ENCODE results near the gene RPP25L. TPM values are rescaled to one million over a fixed set of nuclear protein-coding genes. Genes with fewer than 3 reads are reported as not detected.

Gene RPP25L
- total and polyA plus RNA-seq, 2 of the 4 experiments (the other 2 are of a cell fraction), result 20.4 to 26.3 TPM

DNA sequence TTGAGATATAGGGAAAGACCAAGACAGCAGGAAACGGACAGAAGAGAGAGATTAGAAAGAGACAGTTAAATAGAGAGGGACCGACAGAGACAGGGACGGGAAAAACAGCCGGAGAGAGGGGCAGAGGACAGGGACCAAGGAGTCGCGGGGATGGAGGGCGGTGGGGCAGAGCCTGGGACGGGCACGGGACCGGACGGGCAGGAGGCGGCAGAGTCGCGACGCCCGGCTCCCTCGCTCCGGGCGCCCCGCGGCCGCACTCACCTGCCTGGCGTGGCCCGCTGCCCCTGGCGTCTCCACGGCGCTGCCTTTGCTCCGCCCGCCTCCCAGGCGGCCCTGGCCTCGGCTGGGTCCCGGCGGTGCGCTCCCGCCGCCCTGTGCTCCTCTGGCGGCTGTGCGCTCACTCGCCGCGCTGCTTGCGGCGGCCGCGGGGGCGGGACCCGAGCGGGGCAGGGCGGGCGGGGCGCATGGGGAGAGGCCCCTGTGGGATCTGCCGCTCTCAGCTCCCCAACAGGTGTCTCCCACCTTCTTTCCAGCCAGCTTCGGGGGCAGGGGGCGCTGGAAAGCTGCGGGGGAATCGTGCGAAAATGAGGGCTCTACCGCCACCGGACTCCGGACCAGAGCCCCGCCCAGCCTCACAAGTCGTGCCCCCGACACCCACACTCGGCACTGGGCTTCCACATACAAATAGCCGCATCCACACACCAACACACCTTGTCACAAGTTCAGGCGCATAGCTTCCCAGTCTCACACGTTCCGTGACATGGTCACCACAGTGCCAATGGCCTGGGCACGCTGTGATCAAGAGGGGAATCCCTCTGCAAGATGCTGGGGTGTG lies 17.0 kb upstream of the RPP25L start, which contains the start of gene ARID3C:
TSS of gene ARID3C (minus strand) at position 411 of the 835 bp plus-strand sequence. CDS start 1,052 bp downstream, outside the sequence.
- H4K91ac ChIP-seq (ENCODE audit: insufficient read depth, low read depth, low read length), result no peak within 1 kb of the TSS
- POLR2A ChIA-PET (ENCODE audit: unreplicated experiment), result interaction anchor here (0.7 kb wide), 1 partner anchor 9 kb away, joined by 3 read pairs; no protein-coding TSS in a partner anchor
- H2AFZ ChIP-seq (replicated peaks; ENCODE audit: low read length, poor library complexity), result peak within 1 kb of the TSS; percentile 77
- no peak within 1 kb of the TSS for H3K56ac ChIP-seq (ENCODE audit: extremely low read depth, insufficient read depth, low read length)
- no peak for DNase-seq
- H3K4me1 ChIP-seq (ENCODE audit: control insufficient read depth, insufficient read depth, low read length), result 0 out of 2 replicates have a peak, but pooled peaks cover 2% of the 10 kb centered on the region
- H3K4ac ChIP-seq (ENCODE audit: low read depth, low read length), result no peak within 1 kb of the TSS
- dilution Hi-C loops (cut with HindIII; ENCODE audit: low sequenced_read_pairs, unreplicated experiment) (no loop called here), in situ Hi-C loops (cut with MboI; ENCODE audit: low sequenced_read_pairs) (no loop called here), intact Hi-C loops (cut with micrococcal nuclease) (no loop called here)
- CTCF ChIA-PET, result no interaction called here
- H4K5ac ChIP-seq (ENCODE audit: low read depth, low read length), result no peak within 1 kb of the TSS
- H3K36me3 ChIP-seq (ENCODE audit: control insufficient read depth, insufficient read depth, low read length), result no peaks in the 10 kb centered on the region
- H3K23ac ChIP-seq (ENCODE audit: low read depth, low read length), result peak within 1 kb of the TSS; percentile 71
- H3K79me1 ChIP-seq (ENCODE audit: low read depth in 1 of 2, low read length in 2 of 2), result peaks cover 0 to 3% of the 10 kb centered on the region in 2 experiments; a peak in 1 of 4 replicates
- no peak within 1 kb of the TSS for H2AK5ac ChIP-seq (ENCODE audit: low read depth, low read length)
- H2BK15ac ChIP-seq (ENCODE audit: low read depth, low read length), result no peak within 1 kb of the TSS
- H4K20me1 ChIP-seq (ENCODE audit: insufficient read depth, low read length), result peaks cover 4% of the 10 kb centered on the region; the same call in 1 of the 2 replicates
- no peak within 1 kb of the TSS for H3K18ac ChIP-seq (ENCODE audit: low read depth, low read length)
- WGBS, 2 experiments (ENCODE audit: extremely low coverage in 2 of 2, insufficient read length in 1 of 2), result 1% methylated on average over 17 of the region's 69 CpGs; no CpG with 5 or more reads in 1 of the 2 experiments
- H3K4me2 ChIP-seq (ENCODE audit: low read depth, low read length), result peak within 1 kb of the TSS; percentile 81
- H3K14ac ChIP-seq (replicated peaks; ENCODE audit: low read depth, low read length), result no peak within 1 kb of the TSS
- H3K9ac ChIP-seq (ENCODE audit: low read depth, low read length), result no peak within 1 kb of the TSS
- H3K27ac ChIP-seq (ENCODE audit: insufficient read depth, low read length), result no peak within 1 kb of the TSS
- H4K8ac ChIP-seq (ENCODE audit: low read depth in 2 of 2, low read length in 2 of 2), result no peak within 1 kb of the TSS
- no peak within 1 kb of the TSS for H2BK5ac ChIP-seq (ENCODE audit: low read depth, low read length, poor library complexity, severe bottlenecking)
- H2AK9ac ChIP-seq (replicated peaks; ENCODE audit: low read depth, low read length, poor library complexity), result peak within 1 kb of the TSS; percentile 70
- H3K27me3 ChIP-seq (ENCODE audit: control insufficient read depth, insufficient read depth, low read length), result peaks cover 71% of the 10 kb centered on the region
- H2BK120ac ChIP-seq (ENCODE audit: low read depth, low read length), result no peak within 1 kb of the TSS
- peak; percentile 87 for ATAC-seq (ENCODE audit: low read depth)
- peak within 1 kb of the TSS; percentile 33 for H3K4me3 ChIP-seq (ENCODE audit: insufficient read depth, low read depth, low read length)
- H3K9me3 ChIP-seq (ENCODE audit: control insufficient read depth, insufficient read depth, low read length), result no peaks in the 10 kb centered on the region
- H2BK20ac ChIP-seq (ENCODE audit: low read depth, low read length), result no peak within 1 kb of the TSS
- 0 out of 2 replicates have a peak, but pooled peaks cover 4% of the 10 kb centered on the region for H3K9me1 ChIP-seq (ENCODE audit: insufficient read depth, low read length)
- no TSS peak for BruUV-seq (replicated peaks)
- TF ChIP-seq CHD1 (IDR thresholded peaks at IDR 0.05; ENCODE audit: low read depth, low read length) (no peak), RAD21 (IDR thresholded peaks at IDR 0.05; ENCODE audit: low read length) (no peak), MAZ (IDR thresholded peaks at IDR 0.05; ENCODE audit: borderline replicate concordance, low read depth, low read length) (no peak; the same call in 1 of the 2 replicates), CEBPB (IDR thresholded peaks at IDR 0.05; ENCODE audit: low read depth, low read length) (no peak), MAFK (IDR thresholded peaks at IDR 0.05; ENCODE audit: low read depth, low read length) (no peak), FOS (IDR thresholded peaks at IDR 0.05; ENCODE audit: low read depth, low read length) (no peak), POLR2A (IDR thresholded peaks at IDR 0.05; ENCODE audit: low read depth, low read length) (no peak), BHLHE40 (IDR thresholded peaks at IDR 0.05; ENCODE audit: low read depth, low read length) (no peak), RFX5 (IDR thresholded peaks at IDR 0.05; ENCODE audit: low read depth, low read length) (no peak), SMC3 (IDR thresholded peaks at IDR 0.05; ENCODE audit: low read depth, low read length) (no peak), NFE2L2 (IDR thresholded peaks at IDR 0.05; ENCODE audit: low read depth, low read length) (no peak), MXI1 (IDR thresholded peaks at IDR 0.05; ENCODE audit: borderline replicate concordance, low read depth, low read length) (no peak)
- TF ChIP-seq, protein P1, sequence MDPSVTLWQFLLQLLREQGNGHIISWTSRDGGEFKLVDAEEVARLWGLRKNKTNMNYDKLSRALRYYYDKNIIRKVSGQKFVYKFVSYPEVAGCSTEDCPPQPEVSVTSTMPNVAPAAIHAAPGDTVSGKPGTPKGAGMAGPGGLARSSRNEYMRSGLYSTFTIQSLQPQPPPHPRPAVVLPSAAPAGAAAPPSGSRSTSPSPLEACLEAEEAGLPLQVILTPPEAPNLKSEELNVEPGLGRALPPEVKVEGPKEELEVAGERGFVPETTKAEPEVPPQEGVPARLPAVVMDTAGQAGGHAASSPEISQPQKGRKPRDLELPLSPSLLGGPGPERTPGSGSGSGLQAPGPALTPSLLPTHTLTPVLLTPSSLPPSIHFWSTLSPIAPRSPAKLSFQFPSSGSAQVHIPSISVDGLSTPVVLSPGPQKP (IDR thresholded peaks at IDR 0.05; ENCODE audit: borderline replicate concordance, low read depth, low read length), result no peak
- TF ChIP-seq, protein P2, sequence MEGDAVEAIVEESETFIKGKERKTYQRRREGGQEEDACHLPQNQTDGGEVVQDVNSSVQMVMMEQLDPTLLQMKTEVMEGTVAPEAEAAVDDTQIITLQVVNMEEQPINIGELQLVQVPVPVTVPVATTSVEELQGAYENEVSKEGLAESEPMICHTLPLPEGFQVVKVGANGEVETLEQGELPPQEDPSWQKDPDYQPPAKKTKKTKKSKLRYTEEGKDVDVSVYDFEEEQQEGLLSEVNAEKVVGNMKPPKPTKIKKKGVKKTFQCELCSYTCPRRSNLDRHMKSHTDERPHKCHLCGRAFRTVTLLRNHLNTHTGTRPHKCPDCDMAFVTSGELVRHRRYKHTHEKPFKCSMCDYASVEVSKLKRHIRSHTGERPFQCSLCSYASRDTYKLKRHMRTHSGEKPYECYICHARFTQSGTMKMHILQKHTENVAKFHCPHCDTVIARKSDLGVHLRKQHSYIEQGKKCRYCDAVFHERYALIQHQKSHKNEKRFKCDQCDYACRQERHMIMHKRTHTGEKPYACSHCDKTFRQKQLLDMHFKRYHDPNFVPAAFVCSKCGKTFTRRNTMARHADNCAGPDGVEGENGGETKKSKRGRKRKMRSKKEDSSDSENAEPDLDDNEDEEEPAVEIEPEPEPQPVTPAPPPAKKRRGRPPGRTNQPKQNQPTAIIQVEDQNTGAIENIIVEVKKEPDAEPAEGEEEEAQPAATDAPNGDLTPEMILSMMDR (conservative IDR thresholded peaks at IDR 0.05; ENCODE audit: low read depth, low read length), result no peak
- TF ChIP-seq, protein P3, sequence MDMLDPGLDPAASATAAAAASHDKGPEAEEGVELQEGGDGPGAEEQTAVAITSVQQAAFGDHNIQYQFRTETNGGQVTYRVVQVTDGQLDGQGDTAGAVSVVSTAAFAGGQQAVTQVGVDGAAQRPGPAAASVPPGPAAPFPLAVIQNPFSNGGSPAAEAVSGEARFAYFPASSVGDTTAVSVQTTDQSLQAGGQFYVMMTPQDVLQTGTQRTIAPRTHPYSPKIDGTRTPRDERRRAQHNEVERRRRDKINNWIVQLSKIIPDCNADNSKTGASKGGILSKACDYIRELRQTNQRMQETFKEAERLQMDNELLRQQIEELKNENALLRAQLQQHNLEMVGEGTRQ (IDR thresholded peaks at IDR 0.05; ENCODE audit: low read depth, low read length), result no peak

All from IMR-90 (cell line).